IMR-90 (cell line): ENCODE measurements around the gene NRXN2. TPM values are rescaled to one million over a fixed set of nuclear protein-coding genes. Genes with fewer than 3 reads are reported as not detected.

Experiments used
- ATAC-seq: fragments of 200-7000 bp; cut with Tn5 transposase; 2 replicates; pipeline ENCODE4 v1.9.1; 2020; ENCODE audit warnings: low read depth, mild to moderate bottlenecking, moderate library complexity
- BruUV-seq: library from RNA; stranded (reverse); fragments of 400-500 nt; replicated peaks from 2 replicates; lab custom pipeline; 2021; lab: Mats Ljungman, UMichigan
- CTCF ChIA-PET: fragments of 300-600 bp; formaldehyde crosslinking; extraction: SDS; loops from one replicate; lab custom pipeline; 2021; ENCODE audit warnings: antibody characterized with exemption; lab: Yijun Ruan, JAX
- POLR2A ChIA-PET: fragments of 300-600 bp; sonication (Branson Sonifier 250); formaldehyde crosslinking; loops from one replicate; lab custom pipeline; 2022; ENCODE audit warnings: antibody characterized with exemption; ENCODE audit not compliant: unreplicated experiment; lab: Charles Lee
- DNase-seq: peaks from one replicate; pipeline ENCODE4 v3.0.0; 2013
- H2AFZ ChIP-seq: replicated peaks from 2 replicates; pipeline ENCODE3; 2013; ENCODE audit warnings: low read length, mild to moderate bottlenecking; ENCODE audit not compliant: poor library complexity
- H2AK5ac ChIP-seq: 2 replicates; pipeline ENCODE4 v1.6.1; 2013; ENCODE audit warnings: low read depth, low read length, inconsistent platforms
- H2AK9ac ChIP-seq: replicated peaks from 2 replicates; pipeline ENCODE3; 2013; ENCODE audit warnings: mild to moderate bottlenecking, low read depth, low read length, moderate library complexity; ENCODE audit not compliant: poor library complexity
- H2BK120ac ChIP-seq: 2 replicates; pipeline ENCODE4 v1.6.1; 2013; ENCODE audit warnings: low read depth, low read length, inconsistent platforms
- H2BK15ac ChIP-seq: 3 replicates; pipeline ENCODE4 v1.6.1; 2013; ENCODE audit warnings: low read depth, low read length, inconsistent platforms
- H2BK20ac ChIP-seq: 2 replicates; pipeline ENCODE4 v1.6.1; 2013; ENCODE audit warnings: low read depth, mild to moderate bottlenecking, inconsistent platforms, low read length, moderate library complexity
- H2BK5ac ChIP-seq: 2 replicates; pipeline ENCODE4 v1.6.1; 2013; ENCODE audit warnings: mild to moderate bottlenecking, low read depth, low read length, inconsistent platforms; ENCODE audit not compliant: poor library complexity, severe bottlenecking
- H3K14ac ChIP-seq: replicated peaks from 2 replicates; pipeline ENCODE4 v1.6.1; 2013; ENCODE audit warnings: low read depth, low read length, inconsistent platforms
- H3K18ac ChIP-seq: 2 replicates; pipeline ENCODE4 v1.6.1; 2013; ENCODE audit warnings: low read depth, low read length, control low read depth
- H3K23ac ChIP-seq: 2 replicates; pipeline ENCODE4 v1.6.1; 2013; ENCODE audit warnings: low read depth, low read length, inconsistent platforms
- H3K27ac ChIP-seq: 2 replicates; pipeline ENCODE4 v1.5.1; 2013; ENCODE audit warnings: mild to moderate bottlenecking, control low read depth, low read length; ENCODE audit not compliant: insufficient read depth
- H3K27me3 ChIP-seq: 2 replicates; pipeline ENCODE4 v1.6.1; 2013; ENCODE audit warnings: low read length; ENCODE audit not compliant: control insufficient read depth, insufficient read depth
- H3K36me3 ChIP-seq: 2 replicates; pipeline ENCODE4 v1.6.1; 2013; ENCODE audit warnings: low read length, mixed read lengths; ENCODE audit not compliant: control insufficient read depth, insufficient read depth
- H3K4ac ChIP-seq: 2 replicates; pipeline ENCODE4 v1.6.1; 2013; ENCODE audit warnings: low read depth, low read length, inconsistent platforms
- H3K4me1 ChIP-seq: 2 replicates; pipeline ENCODE4 v1.6.1; 2013; ENCODE audit warnings: low read length, mixed read lengths; ENCODE audit not compliant: control insufficient read depth, insufficient read depth
- H3K4me2 ChIP-seq: 2 replicates; pipeline ENCODE4 v1.6.1; 2013; ENCODE audit warnings: low read depth, mild to moderate bottlenecking, control low read depth, low read length, moderate library complexity
- H3K4me3 ChIP-seq: 2 replicates; pipeline ENCODE4 v1.5.1; 2013; ENCODE audit warnings: low read depth, mild to moderate bottlenecking, control low read depth, low read length, moderate library complexity; ENCODE audit not compliant: insufficient read depth
- H3K56ac ChIP-seq: 2 replicates; pipeline ENCODE4 v1.6.1; 2013; ENCODE audit warnings: low read length, inconsistent platforms; ENCODE audit not compliant: insufficient read depth; ENCODE audit errors: extremely low read depth
- H3K79me1 ChIP-seq, 2 experiments: 2 replicates each; pipeline ENCODE4 v1.6.1; 2013; ENCODE audit warnings: low read length in 2 of 2, inconsistent platforms in 1 of 2, low read depth in 1 of 2
- H3K9ac ChIP-seq: 2 replicates; pipeline ENCODE4 v1.6.1; 2013; ENCODE audit warnings: low read depth, low read length, control low read depth
- H3K9me1 ChIP-seq: 2 replicates; pipeline ENCODE4 v1.6.1; 2013; ENCODE audit warnings: low read length, inconsistent platforms; ENCODE audit not compliant: insufficient read depth
- H3K9me3 ChIP-seq: 2 replicates; pipeline ENCODE4 v1.6.1; 2013; ENCODE audit warnings: low read length; ENCODE audit not compliant: control insufficient read depth, insufficient read depth
- H4K20me1 ChIP-seq: 2 replicates; pipeline ENCODE4 v1.6.1; 2013; ENCODE audit warnings: low read length, inconsistent platforms; ENCODE audit not compliant: insufficient read depth
- H4K5ac ChIP-seq: 2 replicates; pipeline ENCODE4 v1.6.1; 2013; ENCODE audit warnings: mild to moderate bottlenecking, low read depth, low read length, control low read depth
- H4K8ac ChIP-seq, 2 experiments: 2 replicates each; pipeline ENCODE4 v1.6.1; 2013; ENCODE audit warnings: low read depth in 2 of 2, low read length in 2 of 2, control low read depth in 1 of 2, inconsistent platforms in 1 of 2
- H4K91ac ChIP-seq: 2 replicates; pipeline ENCODE4 v1.6.1; 2013; ENCODE audit warnings: low read depth, low read length, inconsistent platforms; ENCODE audit not compliant: insufficient read depth
- BHLHE40 ChIP-seq: fragments of 150-350 bp; IDR thresholded peaks from 2 replicates; pipeline ENCODE4 v1.6.1; 2016; ENCODE audit warnings: mild to moderate bottlenecking, low read depth, low read length
- CEBPB ChIP-seq: IDR thresholded peaks from 2 replicates; pipeline ENCODE4 v1.6.1; 2012; ENCODE audit warnings: low read depth, low read length, improper control_type of control experiment
- CHD1 ChIP-seq: IDR thresholded peaks from 2 replicates; pipeline ENCODE4 v1.6.1; 2012; ENCODE audit warnings: low read depth, low read length, improper control_type of control experiment
- FOS ChIP-seq: fragments of 150-350 bp; IDR thresholded peaks from 2 replicates; pipeline ENCODE4 v1.6.1; 2016; ENCODE audit warnings: low read depth, low read length
- MAFK ChIP-seq: IDR thresholded peaks from 2 replicates; pipeline ENCODE4 v1.6.1; 2012; ENCODE audit warnings: low read depth, low read length, improper control_type of control experiment
- MAZ ChIP-seq: IDR thresholded peaks from 2 replicates; pipeline ENCODE4 v1.6.1; 2012; ENCODE audit warnings: low read depth, mild to moderate bottlenecking, low read length, improper control_type of control experiment, moderate library complexity, borderline replicate concordance
- MXI1 ChIP-seq: IDR thresholded peaks from 2 replicates; pipeline ENCODE4 v1.6.1; 2012; ENCODE audit warnings: low read depth, mild to moderate bottlenecking, low read length, moderate library complexity, borderline replicate concordance
- NFE2L2 ChIP-seq: fragments of 150-350 bp; IDR thresholded peaks from 2 replicates; pipeline ENCODE4 v1.6.1; 2016; ENCODE audit warnings: low read depth, mild to moderate bottlenecking, low read length
- POLR2A ChIP-seq: IDR thresholded peaks from 2 replicates; pipeline ENCODE4 v1.6.1; 2012; ENCODE audit warnings: mild to moderate bottlenecking, low read depth, low read length
- RAD21 ChIP-seq: IDR thresholded peaks from 2 replicates; pipeline ENCODE4 v1.6.1; 2012; ENCODE audit warnings: low read length, improper control_type of control experiment
- RCOR1 ChIP-seq: IDR thresholded peaks from 2 replicates; pipeline ENCODE4 v1.6.1; 2012; ENCODE audit warnings: mild to moderate bottlenecking, low read length, improper control_type of control experiment; ENCODE audit not compliant: insufficient replicate concordance
- RFX5 ChIP-seq: IDR thresholded peaks from 2 replicates; pipeline ENCODE4 v1.8.0; 2012; ENCODE audit warnings: low read depth, mild to moderate bottlenecking, low read length, moderate library complexity
- SMC3 ChIP-seq: fragments of 150-350 bp; IDR thresholded peaks from 2 replicates; pipeline ENCODE4 v1.6.1; 2016; ENCODE audit warnings: low read depth, mild to moderate bottlenecking, antibody characterized with exemption, low read length, moderate library complexity
- WGBS, 2 experiments: methylation state at CpG; one replicate each; pipeline versions ENCODE4 v1.1.5 to v1.1.7; 2013; ENCODE audit warnings: missing lambda C conversion rate in 2 of 2; ENCODE audit not compliant: insufficient read length in 1 of 2; ENCODE audit errors: extremely low coverage in 2 of 2; 5-methylcytosine and 5-hydroxymethylcytosine counted together
- dilution Hi-C: fragments of 300-500 bp; cut with HindIII; formaldehyde crosslinking; loops from one replicate; pipeline ENCODE4 v1.14.3; 2018; ENCODE audit warnings: low sequenced_read_pairs; ENCODE audit not compliant: unreplicated experiment
- in situ Hi-C: fragments of 300-500 bp; cut with MboI; formaldehyde crosslinking; loops from 3 replicates; pipeline ENCODE4 v1.14.3; 2019; ENCODE audit warnings: low sequenced_read_pairs, inconsistent platforms, mixed read lengths
- intact Hi-C: fragments of 100-400 bp; cut with micrococcal nuclease; formaldehyde crosslinking; loops from 2 replicates; pipeline ENCODE4 v1.10.0; 2022
- polyA plus RNA-seq, 3 experiments: library from polyadenylated mRNA; depleted of rRNA; stranded (reverse); fragments of >200 nt; gene quantifications; 2 replicates each; pipeline ENCODE4 v1.2.3, GENCODE V29; 2012; ENCODE audit warnings: low replicate concordance in 1 of 3
- total RNA-seq: library from RNA; depleted of rRNA; stranded (reverse); fragments of >200 nt; gene quantifications from 2 replicates; pipeline ENCODE4 v1.2.3, GENCODE V29; 2012
- TF ChIP-seq, protein P1 (sequence below): conservative IDR thresholded peaks from 2 replicates; pipeline ENCODE4 v1.5.1; 2012; ENCODE audit warnings: mild to moderate bottlenecking, low read depth, low read length, improper control_type of control experiment
- TF ChIP-seq, protein P2 (sequence below): fragments of 150-350 bp; IDR thresholded peaks from 2 replicates; pipeline ENCODE4 v1.6.1; 2017; ENCODE audit warnings: mild to moderate bottlenecking, antibody characterized with exemption, low read length, low read depth

Gene NRXN2
- total and polyA plus RNA-seq, 2 of the 4 experiments (the other 2 are of a cell fraction), result 0.18 to 0.22 TPM

- no peak overlapping the region for H3K4ac ChIP-seq
- CTCF ChIA-PET, result no interaction called here
- in situ Hi-C loops (no loop called here), intact Hi-C loops (no loop called here), dilution Hi-C loops (no loop called here)
- no peak overlapping the region for H3K14ac ChIP-seq
- POLR2A ChIA-PET, result no interaction called here
- ATAC-seq, result no peak
- H3K56ac ChIP-seq, result no peak overlapping the region
- no peak overlapping the region for H2BK120ac ChIP-seq
- no peak overlapping the region for H2AK5ac ChIP-seq
- H3K79me1 ChIP-seq, result no peaks in the 10 kb centered on the region
- DNase-seq, result no peak
- no TSS peak for BruUV-seq
- H2BK5ac ChIP-seq, result no peak overlapping the region
- no peaks in the 10 kb centered on the region for H4K20me1 ChIP-seq
- H3K9ac ChIP-seq, result no peak overlapping the region
- no peak overlapping the region for H2BK15ac ChIP-seq
- H2AK9ac ChIP-seq, result no peak overlapping the region
- H2AFZ ChIP-seq, result no peak overlapping the region
- no peaks in the 10 kb centered on the region for H3K4me1 ChIP-seq
- no peak overlapping the region for H4K8ac ChIP-seq
- H4K91ac ChIP-seq, result no peak overlapping the region
- WGBS, 2 experiments, result 67% methylated on average over 3 of the region's 21 CpGs; no CpG with 5 or more reads in 1 of the 2 experiments
- H3K18ac ChIP-seq, result no peak overlapping the region
- H3K4me2 ChIP-seq, result no peak overlapping the region
- H3K4me3 ChIP-seq, result no peak overlapping the region
- no peaks in the 10 kb centered on the region for H3K36me3 ChIP-seq
- no peak overlapping the region for H3K27ac ChIP-seq
- H3K9me3 ChIP-seq, result no peaks in the 10 kb centered on the region
- no peak overlapping the region for H3K23ac ChIP-seq
- no peak overlapping the region for H2BK20ac ChIP-seq
- no peaks in the 10 kb centered on the region for H3K9me1 ChIP-seq
- H3K27me3 ChIP-seq, result peaks cover 61% of the 10 kb centered on the region
- H4K5ac ChIP-seq, result no peak overlapping the region
- TF ChIP-seq MAZ (no peak), BHLHE40 (no peak), SMC3 (no peak), RCOR1 (no peak), POLR2A (no peak), NFE2L2 (no peak), CHD1 (no peak), RAD21 (no peak), MAFK (no peak), CEBPB (no peak), RFX5 (no peak), MXI1 (no peak), FOS (no peak)
- TF ChIP-seq, protein P1, sequence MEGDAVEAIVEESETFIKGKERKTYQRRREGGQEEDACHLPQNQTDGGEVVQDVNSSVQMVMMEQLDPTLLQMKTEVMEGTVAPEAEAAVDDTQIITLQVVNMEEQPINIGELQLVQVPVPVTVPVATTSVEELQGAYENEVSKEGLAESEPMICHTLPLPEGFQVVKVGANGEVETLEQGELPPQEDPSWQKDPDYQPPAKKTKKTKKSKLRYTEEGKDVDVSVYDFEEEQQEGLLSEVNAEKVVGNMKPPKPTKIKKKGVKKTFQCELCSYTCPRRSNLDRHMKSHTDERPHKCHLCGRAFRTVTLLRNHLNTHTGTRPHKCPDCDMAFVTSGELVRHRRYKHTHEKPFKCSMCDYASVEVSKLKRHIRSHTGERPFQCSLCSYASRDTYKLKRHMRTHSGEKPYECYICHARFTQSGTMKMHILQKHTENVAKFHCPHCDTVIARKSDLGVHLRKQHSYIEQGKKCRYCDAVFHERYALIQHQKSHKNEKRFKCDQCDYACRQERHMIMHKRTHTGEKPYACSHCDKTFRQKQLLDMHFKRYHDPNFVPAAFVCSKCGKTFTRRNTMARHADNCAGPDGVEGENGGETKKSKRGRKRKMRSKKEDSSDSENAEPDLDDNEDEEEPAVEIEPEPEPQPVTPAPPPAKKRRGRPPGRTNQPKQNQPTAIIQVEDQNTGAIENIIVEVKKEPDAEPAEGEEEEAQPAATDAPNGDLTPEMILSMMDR, result no peak
- TF ChIP-seq, protein P2, sequence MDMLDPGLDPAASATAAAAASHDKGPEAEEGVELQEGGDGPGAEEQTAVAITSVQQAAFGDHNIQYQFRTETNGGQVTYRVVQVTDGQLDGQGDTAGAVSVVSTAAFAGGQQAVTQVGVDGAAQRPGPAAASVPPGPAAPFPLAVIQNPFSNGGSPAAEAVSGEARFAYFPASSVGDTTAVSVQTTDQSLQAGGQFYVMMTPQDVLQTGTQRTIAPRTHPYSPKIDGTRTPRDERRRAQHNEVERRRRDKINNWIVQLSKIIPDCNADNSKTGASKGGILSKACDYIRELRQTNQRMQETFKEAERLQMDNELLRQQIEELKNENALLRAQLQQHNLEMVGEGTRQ, result no peak
These were observed 117.1 kb downstream of the NRXN2 start for GRCh38 chr11:64605656-64606585.
